K562 (cell line): ENCODE data around the gene WDPCP. TPM values are rescaled to one million over a fixed set of nuclear protein-coding genes. Genes with fewer than 3 reads are reported as not detected.

ENCODE experiments used
- ATAC-seq: fragments of 200-7000 bp; cut with Tn5 transposase; 3 replicates; pipeline ENCODE4 v1.9.1; 2020; ENCODE audit warnings: moderate library complexity
- BruUV-seq: library from RNA; stranded (reverse); fragments of 400-500 nt; replicated peaks from 2 replicates; lab custom pipeline; 2021; lab: Mats Ljungman, UMichigan
- CTCF ChIA-PET: fragments of 300-600 bp; formaldehyde crosslinking; extraction: SDS; loops from one replicate; lab custom pipeline; 2021; ENCODE audit warnings: low intra/inter-chr PET ratio; lab: Yijun Ruan, JAX
- POLR2A ChIA-PET: fragments of 300-600, 350-650 bp; sonication (Branson Sonifier 250); formaldehyde crosslinking; extraction: SDS; loops from one replicate; lab custom pipeline; 2021; ENCODE audit warnings: antibody characterized with exemption, inconsistent platforms; lab: Yijun Ruan, JAX
- DNase-seq, 4 experiments: peaks; one replicate each; pipeline versions ENCODE4 v3.0.0 to v3.0.0-alpha.2; 2011 to 2018; ENCODE audit warnings: low spot score in 3 of 4, mixed read lengths in 3 of 4; ENCODE audit errors: extremely low read depth in 1 of 4
- FAIRE-seq: peaks from 2 replicates; lab custom pipeline; 2011; peaks lifted over from hg19 to GRCh38; lab: Jason Lieb, UNC
- H2AFZ ChIP-seq: 2 replicates; pipeline ENCODE4 v1.6.0; 2011; ENCODE audit warnings: low read depth, low read length, control low read depth, inconsistent platforms
- H3K27ac ChIP-seq: fragments of 200-600 bp; 3 replicates; pipeline ENCODE4 v1.8.0; 2011; ENCODE audit warnings: low read depth, mild to moderate bottlenecking, control low read depth, inconsistent platforms, low read length, moderate library complexity, mixed read lengths; ENCODE audit errors: extremely low read depth
- H3K27me3 ChIP-seq, 2 experiments: fragments of 300-600 bp in 1 of 2; 2 replicates in 1 of 2; 3 replicates in 1 of 2; pipeline versions ENCODE4 v1.6.0 to v1.8.0; 2011; ENCODE audit warnings: inconsistent platforms in 2 of 2, low read length in 2 of 2, mild to moderate bottlenecking in 1 of 2, mixed read lengths in 1 of 2, moderate library complexity in 1 of 2; ENCODE audit not compliant: control insufficient read depth in 2 of 2, insufficient read depth in 2 of 2
- H3K36me3 ChIP-seq: fragments of 300-600 bp; 3 replicates; pipeline ENCODE4 v1.8.0; 2011; ENCODE audit warnings: mild to moderate bottlenecking, low read length, inconsistent platforms; ENCODE audit not compliant: control insufficient read depth, insufficient read depth
- H3K4me1 ChIP-seq, 2 experiments: fragments of 200-600 bp in 1 of 2; replicated peaks in 1 of 2; 2 replicates in 1 of 2; 3 replicates in 1 of 2; pipeline versions ENCODE4 v1.5.1 to v1.8.0; 2011; ENCODE audit warnings: inconsistent platforms in 2 of 2, low read length in 2 of 2, mild to moderate bottlenecking in 1 of 2, mixed read lengths in 1 of 2, moderate library complexity in 1 of 2; ENCODE audit not compliant: control insufficient read depth in 2 of 2, insufficient read depth in 2 of 2
- H3K4me2 ChIP-seq: 2 replicates; pipeline ENCODE4 v1.6.1; 2011; ENCODE audit warnings: low read length, control low read depth, inconsistent platforms, mixed read lengths; ENCODE audit not compliant: insufficient read depth
- H3K4me3 ChIP-seq: fragments of 200-600 bp; sonication (generic), shearing (Covaris generic); 2 replicates; pipeline ENCODE4 v1.5.1; 2016; ENCODE audit warnings: control low read depth, inconsistent platforms
- H3K79me2 ChIP-seq: fragments of 200-600 bp; 3 replicates; pipeline ENCODE4 v1.8.0; 2011; ENCODE audit warnings: low read length, inconsistent platforms; ENCODE audit not compliant: control insufficient read depth, insufficient read depth
- H3K9ac ChIP-seq, 2 experiments: 2 replicates each; pipeline versions ENCODE4 v1.6.0 to v1.6.1; 2011; ENCODE audit warnings: low read depth in 2 of 2, low read length in 2 of 2, control low read depth in 1 of 2, inconsistent platforms in 1 of 2, mild to moderate bottlenecking in 1 of 2, mixed read lengths in 1 of 2; ENCODE audit not compliant: insufficient read depth in 1 of 2
- H3K9me1 ChIP-seq: one replicate; pipeline ENCODE4 v1.6.0; 2011; ENCODE audit warnings: inconsistent platforms, mild to moderate bottlenecking, low read length, moderate library complexity; ENCODE audit not compliant: control insufficient read depth, insufficient read depth
- H3K9me3 ChIP-seq: replicated peaks from 2 replicates; pipeline ENCODE4 v1.5.1; 2011; ENCODE audit warnings: low read depth, low read length, inconsistent platforms; ENCODE audit not compliant: control insufficient read depth, insufficient read depth
- H4K20me1 ChIP-seq: replicated peaks from 2 replicates; pipeline ENCODE4 v1.6.1; 2011; ENCODE audit warnings: low read length, inconsistent platforms, mixed read lengths; ENCODE audit not compliant: control insufficient read depth, insufficient read depth
- MIER1 ChIP-seq: fragments of 450-650 bp; IDR thresholded peaks from 2 replicates; pipeline ENCODE4 v1.6.1; 2016; ENCODE audit warnings: antibody characterized with exemption, mild to moderate bottlenecking, low read depth
- SIRT6 ChIP-seq: IDR thresholded peaks from one replicate; pipeline ENCODE4 v1.6.1; 2012; ENCODE audit warnings: low read depth, mild to moderate bottlenecking, control low read depth, inconsistent platforms, low read length, moderate library complexity
- TFE3 ChIP-seq: fragments of 450-650 bp; formaldehyde crosslinking; IDR thresholded peaks from 2 replicates; pipeline ENCODE4 v1.4.0; 2020; ENCODE audit warnings: mild to moderate bottlenecking, mixed read lengths
- ZNF589 ChIP-seq: fragments of 200-800 bp; sonication (Bioruptor generic); IDR thresholded peaks from 2 replicates; pipeline ENCODE4 v1.6.1; 2016; ENCODE audit warnings: low read depth, missing genetic modification characterization, missing compliant biosample characterization
- WGBS: fragments of 100-300 bp; shearing (Covaris generic); methylation state at CpG from one replicate; pipeline ENCODE4 v1.1.6; 2016; ENCODE audit warnings: low coverage, mixed read lengths; ENCODE audit not compliant: insufficient coverage; ENCODE audit errors: missing lambda C conversion rate; 5-methylcytosine and 5-hydroxymethylcytosine counted together
- in situ Hi-C: fragments of 300-500 bp; cut with MboI; formaldehyde crosslinking; loops from 4 replicates; pipeline ENCODE4 v1.15.0; 2018; ENCODE audit warnings: inconsistent platforms, mixed read lengths
- intact Hi-C: fragments of 100-400 bp; cut with micrococcal nuclease; formaldehyde crosslinking; loops from 2 replicates; pipeline ENCODE4 v1.14.2; 2022
- polyA plus RNA-seq, 8 experiments: library from polyadenylated mRNA; depleted of rRNA in 4 of 8; stranded (reverse) in 5 of 8; unstranded in 3 of 8; fragments of >200 nt; fragmentation: Nextera tagmentation in 2 of 8; fragmentation: Illumina TruSeq in 1 of 8; extraction: Ambion mirVana in 2 of 8; extraction: Trizol in 1 of 8; gene quantifications; 2 replicates each; pipeline versions ENCODE4 v1.2.1 to v1.2.3, GENCODE V29; 2011 to 2014; ENCODE audit warnings: inconsistent platforms in 1 of 8, missing spikeins in 1 of 8
- total RNA-seq, 7 experiments: library from RNA; depleted of rRNA in 6 of 7; stranded (reverse); fragments of >200 nt in 6 of 7; fragmentation: Illumina TruSeq in 2 of 7; extraction: Trizol in 2 of 7; gene quantifications; 2 replicates each; pipeline versions ENCODE4 v1.2.1 to v1.2.3, GENCODE V29; 2011 to 2021; ENCODE audit warnings: low replicate concordance in 1 of 7
- TF ChIP-seq, protein P1 (sequence below): fragments of 450-650 bp; IDR thresholded peaks from one replicate; pipeline ENCODE4 v1.6.1; 2018; ENCODE audit warnings: mild to moderate bottlenecking, moderate library complexity; ENCODE audit not compliant: partially characterized antibody
- TF ChIP-seq, protein P2 (sequence below): fragments of 450-650 bp; IDR thresholded peaks from 2 replicates; pipeline ENCODE4 v1.7.1; 2018; ENCODE audit warnings: mild to moderate bottlenecking, low read depth; ENCODE audit not compliant: partially characterized antibody

Gene WDPCP
- total and polyA plus RNA-seq, 9 of the 15 experiments (the other 6 are each of a cell fraction or from before 2014, with no cell fraction given): 1.4 to 6.4 (median 5.5) TPM

GRCh38 chr2:63347361-63347760, 240.9 kb downstream of the WDPCP start:
- Histone ChIP-seq H3K27me3 (no peaks in the 10 kb centered on the region), H4K20me1 (no peaks in the 10 kb centered on the region), H2AFZ (no peak overlapping the region), H3K36me3 (no peaks in the 10 kb centered on the region), H3K9ac (no peak overlapping the region), H3K4me3 (no peak overlapping the region)
- TF ChIP-seq, protein P1, sequence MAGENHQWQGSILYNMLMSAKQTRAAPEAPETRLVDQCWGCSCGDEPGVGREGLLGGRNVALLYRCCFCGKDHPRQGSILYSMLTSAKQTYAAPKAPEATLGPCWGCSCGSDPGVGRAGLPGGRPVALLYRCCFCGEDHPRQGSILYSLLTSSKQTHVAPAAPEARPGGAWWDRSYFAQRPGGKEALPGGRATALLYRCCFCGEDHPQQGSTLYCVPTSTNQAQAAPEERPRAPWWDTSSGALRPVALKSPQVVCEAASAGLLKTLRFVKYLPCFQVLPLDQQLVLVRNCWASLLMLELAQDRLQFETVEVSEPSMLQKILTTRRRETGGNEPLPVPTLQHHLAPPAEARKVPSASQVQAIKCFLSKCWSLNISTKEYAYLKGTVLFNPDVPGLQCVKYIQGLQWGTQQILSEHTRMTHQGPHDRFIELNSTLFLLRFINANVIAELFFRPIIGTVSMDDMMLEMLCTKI: no peak
- TF ChIP-seq SIRT6 (no peak), TFE3 (CRISPR knock-in tag) (no peak), ZNF589 (CRISPR knock-in tag) (no peak), MIER1 (no peak)
- TF ChIP-seq, protein P2, sequence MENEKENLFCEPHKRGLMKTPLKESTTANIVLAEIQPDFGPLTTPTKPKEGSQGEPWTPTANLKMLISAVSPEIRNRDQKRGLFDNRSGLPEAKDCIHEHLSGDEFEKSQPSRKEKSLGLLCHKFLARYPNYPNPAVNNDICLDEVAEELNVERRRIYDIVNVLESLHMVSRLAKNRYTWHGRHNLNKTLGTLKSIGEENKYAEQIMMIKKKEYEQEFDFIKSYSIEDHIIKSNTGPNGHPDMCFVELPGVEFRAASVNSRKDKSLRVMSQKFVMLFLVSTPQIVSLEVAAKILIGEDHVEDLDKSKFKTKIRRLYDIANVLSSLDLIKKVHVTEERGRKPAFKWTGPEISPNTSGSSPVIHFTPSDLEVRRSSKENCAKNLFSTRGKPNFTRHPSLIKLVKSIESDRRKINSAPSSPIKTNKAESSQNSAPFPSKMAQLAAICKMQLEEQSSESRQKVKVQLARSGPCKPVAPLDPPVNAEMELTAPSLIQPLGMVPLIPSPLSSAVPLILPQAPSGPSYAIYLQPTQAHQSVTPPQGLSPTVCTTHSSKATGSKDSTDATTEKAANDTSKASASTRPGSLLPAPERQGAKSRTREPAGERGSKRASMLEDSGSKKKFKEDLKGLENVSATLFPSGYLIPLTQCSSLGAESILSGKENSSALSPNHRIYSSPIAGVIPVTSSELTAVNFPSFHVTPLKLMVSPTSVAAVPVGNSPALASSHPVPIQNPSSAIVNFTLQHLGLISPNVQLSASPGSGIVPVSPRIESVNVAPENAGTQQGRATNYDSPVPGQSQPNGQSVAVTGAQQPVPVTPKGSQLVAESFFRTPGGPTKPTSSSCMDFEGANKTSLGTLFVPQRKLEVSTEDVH: no peak
- TF ChIP-seq, all 486 proteins: peak for 0
- intact Hi-C loops: no loop called here
- Histone ChIP-seq H3K79me2 (no peaks in the 10 kb centered on the region), H3K4me1 (no peaks in the 10 kb centered on the region), H3K9me3 (no peaks in the 10 kb centered on the region), H3K4me2 (no peak overlapping the region), H3K27ac (no peak overlapping the region), H3K9me1 (no peaks in the 10 kb centered on the region)
- ATAC-seq (no peak), DNase-seq (no peak), FAIRE-seq (no peak)
- in situ Hi-C loops: no loop called here
- POLR2A ChIA-PET: interaction anchor here (0.9 kb wide), 1 partner anchor 11 kb away, joined by 3 read pairs; no protein-coding TSS in a partner anchor
- BruUV-seq: no TSS peak
- CTCF ChIA-PET: no interaction called here
- WGBS: 0% methylated on average over 1 of the region's 2 CpGs
